HCT116 (cell line): ENCODE results near the gene C5orf63. TPM values are rescaled to one million over a fixed set of nuclear protein-coding genes. Genes with fewer than 3 reads are reported as not detected.

Source experiments
- ATAC-seq: fragments of 200-7000 bp; cut with Tn5 transposase; 2 replicates; pipeline ENCODE4 v1.9.1; 2020; ENCODE audit warnings: mild to moderate bottlenecking, moderate library complexity
- BruUV-seq: library from RNA; stranded (reverse); fragments of 400-500 nt; replicated peaks from 2 replicates; lab custom pipeline; 2021; lab: Mats Ljungman, UMichigan
- CTCF ChIA-PET: fragments of 300-600 bp; sonication (Branson Sonifier 250); formaldehyde crosslinking; loops from one replicate; lab custom pipeline; 2021; ENCODE audit warnings: antibody characterized with exemption; lab: Charles Lee
- POLR2A ChIA-PET: fragments of 300-600, 350-600 bp; sonication (Branson Sonifier 250); formaldehyde crosslinking; loops from one replicate; lab custom pipeline; 2021; ENCODE audit warnings: antibody characterized with exemption; lab: Charles Lee
- RAD21 ChIA-PET, 2 experiments: fragments of 300-600 bp; sonication (Branson Sonifier 250); formaldehyde crosslinking; loops; one replicate each; lab custom pipeline; 2023; ENCODE audit warnings: low total read pairs in 2 of 2; ENCODE audit not compliant: uncharacterized antibody in 2 of 2, unreplicated experiment in 2 of 2, low non-redundant PET in 1 of 2; lab: Charles Lee
- DNase-seq: peaks from one replicate; pipeline ENCODE4 v3.0.0-alpha.2; 2010; ENCODE audit warnings: low read depth, low spot score
- H2AFZ ChIP-seq: fragments of 200-600 bp; shearing (Covaris generic), sonication (generic); 2 replicates; pipeline ENCODE4 v1.6.1; 2017; ENCODE audit warnings: low read depth, mixed run types, mixed read lengths, antibody characterized with exemption, low read length; ENCODE audit not compliant: poor library complexity, severe bottlenecking
- H3K27ac ChIP-seq: 2 replicates; pipeline ENCODE4 v1.5.1; 2012; ENCODE audit warnings: low read depth, low read length
- H3K27me3 ChIP-seq: fragments of 200-600 bp; sonication (generic); 2 replicates; pipeline ENCODE4 v1.6.1; 2016; ENCODE audit warnings: mixed run types, low read length, mixed read lengths; ENCODE audit not compliant: insufficient read depth
- H3K36me3 ChIP-seq, 2 experiments: fragments of 200-500 bp in 1 of 2; fragments of 200-600 bp in 1 of 2; sonication (Bioruptor generic) in 1 of 2; sonication (generic) in 1 of 2; 2 replicates each; pipeline versions ENCODE4 v1.5.1 to v1.6.1; 2014 to 2016; ENCODE audit warnings: low read length in 2 of 2, inconsistent platforms in 1 of 2, mixed read lengths in 1 of 2, mixed run types in 1 of 2; ENCODE audit not compliant: insufficient read depth in 2 of 2, control insufficient read depth in 1 of 2
- H3K4me1 ChIP-seq, 2 experiments: fragments of 200-600 bp in 1 of 2; sonication (generic) in 1 of 2; 2 replicates each; pipeline versions ENCODE4 v1.5.1 to v1.6.1; 2012 to 2017; ENCODE audit warnings: low read length in 2 of 2, inconsistent platforms in 1 of 2, mild to moderate bottlenecking in 1 of 2, mixed read lengths in 1 of 2, mixed run types in 1 of 2, moderate library complexity in 1 of 2; ENCODE audit not compliant: insufficient read depth in 2 of 2, control insufficient read depth in 1 of 2
- H3K4me2 ChIP-seq: fragments of 200-600 bp; sonication (generic); 2 replicates; pipeline ENCODE4 v1.6.1; 2017; ENCODE audit warnings: mixed run types, low read length, mixed read lengths
- H3K4me3 ChIP-seq, 2 experiments: fragments of 200-600 bp in 1 of 2; sonication (generic) in 1 of 2; replicated peaks in 1 of 2; 2 replicates each; pipeline ENCODE4 v1.5.1; 2011 to 2016; ENCODE audit warnings: low read length in 2 of 2, control low read depth in 1 of 2, low read depth in 1 of 2, mild to moderate bottlenecking in 1 of 2, mixed read lengths in 1 of 2, mixed run types in 1 of 2
- H3K79me2 ChIP-seq: fragments of 200-600 bp; sonication (generic); 2 replicates; pipeline ENCODE4 v1.6.1; 2017; ENCODE audit warnings: mild to moderate bottlenecking, mixed run types, low read length, moderate library complexity, mixed read lengths; ENCODE audit not compliant: insufficient read depth
- H3K9ac ChIP-seq: fragments of 200-600 bp; sonication (generic); 2 replicates; pipeline ENCODE4 v1.6.1; 2016; ENCODE audit warnings: low read length, mixed read lengths
- H3K9me2 ChIP-seq: fragments of 200-600 bp; sonication (generic), shearing (Covaris generic); 2 replicates; pipeline ENCODE4 v1.6.1; 2017; ENCODE audit warnings: mixed run types, mild to moderate bottlenecking, moderate library complexity; ENCODE audit not compliant: insufficient read depth
- H3K9me3 ChIP-seq, 2 experiments: fragments of 200-500 bp in 1 of 2; fragments of 200-600 bp in 1 of 2; sonication (Bioruptor generic) in 1 of 2; sonication (generic) in 1 of 2; 2 replicates each; pipeline ENCODE4 v1.6.1; 2014 to 2017; ENCODE audit warnings: low read length in 2 of 2, mixed read lengths in 2 of 2, inconsistent platforms in 1 of 2, low read depth in 1 of 2, mild to moderate bottlenecking in 1 of 2, mixed run types in 1 of 2, moderate library complexity in 1 of 2; ENCODE audit not compliant: control insufficient read depth in 1 of 2, insufficient read depth in 1 of 2
- H4K20me1 ChIP-seq: fragments of 200-600 bp; sonication (generic), shearing (Covaris generic); 2 replicates; pipeline ENCODE4 v1.6.1; 2017; ENCODE audit warnings: mixed run types, mild to moderate bottlenecking, moderate library complexity; ENCODE audit not compliant: insufficient read depth
- JUND ChIP-seq: IDR thresholded peaks from 2 replicates; pipeline ENCODE4 v1.6.1; 2012
- POLR2A ChIP-seq: IDR thresholded peaks from 2 replicates; pipeline ENCODE4 v1.7.0; 2011; ENCODE audit warnings: borderline replicate concordance; ENCODE audit not compliant: insufficient read depth, insufficient read length; ENCODE audit errors: extremely low read depth
- TCF7L2 ChIP-seq: IDR thresholded peaks from 2 replicates; pipeline ENCODE4 v1.7.0; 2011; ENCODE audit warnings: borderline replicate concordance, inconsistent platforms; ENCODE audit not compliant: insufficient read depth, insufficient read length; ENCODE audit errors: extremely low read depth
- YY1 ChIP-seq: IDR thresholded peaks from 2 replicates; pipeline ENCODE4 v1.6.1; 2011; ENCODE audit warnings: low read length, low read depth, moderate library complexity, mild to moderate bottlenecking; ENCODE audit not compliant: insufficient replicate concordance; ENCODE audit errors: extremely low read depth
- intact Hi-C: fragments of 100-400 bp; cut with micrococcal nuclease; formaldehyde crosslinking; loops from 2 replicates; pipeline ENCODE4 v1.10.0; 2022
- total RNA-seq: library from RNA; stranded (reverse); gene quantifications from one replicate; pipeline ENCODE4 v1.2.1, GENCODE V29; 2021; ENCODE audit not compliant: unreplicated experiment

The C5orf63 gene
- total RNA-seq, 1 experiment from 2014 or later, result 4.4 TPM

DNA sequence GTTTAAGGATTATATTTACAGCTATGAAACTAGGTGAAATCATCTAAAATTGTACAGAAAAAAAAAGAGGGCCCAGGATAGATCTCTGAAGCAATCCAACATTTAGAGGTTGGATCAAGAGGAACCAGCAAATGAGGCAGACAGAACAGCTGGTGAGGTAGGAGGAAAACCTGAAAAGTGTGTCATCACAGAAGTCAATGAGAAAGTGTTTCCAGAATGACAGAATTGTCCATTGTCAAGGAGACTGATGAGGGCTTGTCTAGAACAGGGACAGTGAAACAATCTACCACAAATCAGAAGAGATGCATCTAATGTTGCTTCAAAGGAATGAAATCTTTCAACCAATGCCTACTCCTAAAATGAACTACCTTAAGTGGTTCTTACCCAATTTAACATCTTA lies 6.6 kb downstream of the C5orf63 start:
- Histone ChIP-seq H3K4me1 (no peaks in the 10 kb centered on the region), H3K27me3 (no peaks in the 10 kb centered on the region), H3K4me3 (no peak overlapping the region), H3K9ac (no peak overlapping the region), H3K36me3 (no peaks in the 10 kb centered on the region), H3K79me2 (no peaks in the 10 kb centered on the region), H3K9me3 (no peaks in the 10 kb centered on the region), H4K20me1 (no peaks in the 10 kb centered on the region), H3K4me2 (no peak overlapping the region), H2AFZ (no peak overlapping the region), H3K9me2 (no peaks in the 10 kb centered on the region), H3K27ac (no peak overlapping the region)
- DNase-seq (no peak), ATAC-seq (no peak)
- POLR2A ChIA-PET, result no interaction called here
- RAD21 ChIA-PET, result no interaction called here
- BruUV-seq, result no TSS peak
- no peak for TF ChIP-seq POLR2A
- no peak for TF ChIP-seq YY1
- intact Hi-C loops, result no loop called here
- CTCF ChIA-PET, result no interaction called here

DNA sequence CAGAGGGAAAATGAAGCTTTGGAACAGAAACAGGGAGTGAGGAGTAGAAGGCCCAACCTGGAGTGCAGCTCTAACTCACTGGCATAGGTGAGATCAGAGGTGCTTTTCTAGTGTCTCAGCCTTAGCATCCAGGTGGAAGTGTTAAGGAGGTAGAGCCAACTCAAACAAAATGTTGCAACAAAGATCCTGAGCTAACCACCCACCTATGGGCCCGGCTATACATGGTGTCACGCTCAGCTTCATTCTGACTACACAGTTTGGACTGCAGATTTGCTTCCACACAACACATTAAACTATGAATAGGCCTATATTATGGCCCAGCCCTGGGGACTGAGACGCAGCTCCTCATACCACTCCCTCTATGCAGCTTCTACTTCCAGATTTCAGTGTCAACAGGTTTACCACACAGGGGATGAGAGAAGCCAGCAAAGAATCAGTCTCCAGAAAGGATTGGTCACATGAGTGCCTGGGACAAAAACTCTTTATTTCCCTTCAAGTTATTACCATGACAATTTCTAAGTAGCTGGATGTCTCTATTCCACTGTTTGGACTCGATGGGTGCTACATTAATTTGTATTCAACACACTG lies 9.0 kb downstream of the C5orf63 start:
- no peaks in the 10 kb centered on the region for H3K36me3 ChIP-seq
- DNase-seq (no peak), ATAC-seq (no peak)
- H3K27me3 ChIP-seq, result no peaks in the 10 kb centered on the region
- ChIA-PET POLR2A (no interaction called here), RAD21 (no interaction called here), CTCF (no interaction called here)
- 0 out of 2 replicates have a peak, but pooled peaks cover 2% of the 10 kb centered on the region for H3K9me2 ChIP-seq
- no peak for TF ChIP-seq JUND
- TF ChIP-seq TCF7L2, result no peak
- H4K20me1 ChIP-seq, result 0 out of 2 replicates have a peak, but pooled peaks cover 2% of the 10 kb centered on the region
- H3K27ac ChIP-seq, result no peak overlapping the region
- H3K4me3 ChIP-seq, result no peak overlapping the region
- no peaks in the 10 kb centered on the region for H3K4me1 ChIP-seq
- H3K9ac ChIP-seq, result no peak overlapping the region
- BruUV-seq, result no TSS peak
- H3K4me2 ChIP-seq, result no peak overlapping the region
- H3K79me2 ChIP-seq, result no peaks in the 10 kb centered on the region
- H2AFZ ChIP-seq, result no peak overlapping the region
- H3K9me3 ChIP-seq, result no peaks in the 10 kb centered on the region
- intact Hi-C loops, result no loop called here
